ENCODE results near the gene ARL5C.

DNA sequence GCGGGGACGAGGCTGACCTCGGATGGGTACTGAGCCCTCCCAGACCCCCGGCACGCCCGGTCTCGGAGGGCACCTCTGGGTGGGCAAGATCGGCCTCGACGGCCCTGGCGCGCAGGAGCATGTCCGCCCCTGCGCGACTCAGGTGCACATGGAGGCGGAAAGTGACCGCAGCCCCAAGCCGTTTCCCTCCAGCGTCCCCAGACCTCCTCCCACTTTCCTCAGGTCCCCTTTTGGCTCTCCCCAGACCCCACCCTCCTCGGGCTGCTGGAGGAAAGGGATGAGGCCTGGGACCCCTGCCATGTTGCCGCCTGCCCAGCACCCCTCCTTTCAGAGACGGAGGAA is 44.1 kb upstream of the ARL5C start:
- TF ChIP-seq, protein P1, sequence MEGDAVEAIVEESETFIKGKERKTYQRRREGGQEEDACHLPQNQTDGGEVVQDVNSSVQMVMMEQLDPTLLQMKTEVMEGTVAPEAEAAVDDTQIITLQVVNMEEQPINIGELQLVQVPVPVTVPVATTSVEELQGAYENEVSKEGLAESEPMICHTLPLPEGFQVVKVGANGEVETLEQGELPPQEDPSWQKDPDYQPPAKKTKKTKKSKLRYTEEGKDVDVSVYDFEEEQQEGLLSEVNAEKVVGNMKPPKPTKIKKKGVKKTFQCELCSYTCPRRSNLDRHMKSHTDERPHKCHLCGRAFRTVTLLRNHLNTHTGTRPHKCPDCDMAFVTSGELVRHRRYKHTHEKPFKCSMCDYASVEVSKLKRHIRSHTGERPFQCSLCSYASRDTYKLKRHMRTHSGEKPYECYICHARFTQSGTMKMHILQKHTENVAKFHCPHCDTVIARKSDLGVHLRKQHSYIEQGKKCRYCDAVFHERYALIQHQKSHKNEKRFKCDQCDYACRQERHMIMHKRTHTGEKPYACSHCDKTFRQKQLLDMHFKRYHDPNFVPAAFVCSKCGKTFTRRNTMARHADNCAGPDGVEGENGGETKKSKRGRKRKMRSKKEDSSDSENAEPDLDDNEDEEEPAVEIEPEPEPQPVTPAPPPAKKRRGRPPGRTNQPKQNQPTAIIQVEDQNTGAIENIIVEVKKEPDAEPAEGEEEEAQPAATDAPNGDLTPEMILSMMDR (IDR thresholded peaks at IDR 0.05), result no peak
- no peak for TF ChIP-seq EZH2 (IDR thresholded peaks at IDR 0.05; ENCODE audit: borderline replicate concordance, insufficient read depth, low read depth, low read length, poor library complexity, severe bottlenecking)

Measured in B cell (primary cell).